Psoas muscle (tissue), 8 donors: ENCODE measurements around the gene ANKMY1. TPM values are rescaled to one million over a fixed set of nuclear protein-coding genes. Genes with fewer than 3 reads are reported as not detected.

Experiments used
- ATAC-seq, 4 donors: fragments of 200-7000 bp; cut with Tn5 transposase; one replicate each; pipeline ENCODE4 v1.9.1; 2020; ENCODE audit warnings: moderate library complexity in 3 of 4, mild to moderate bottlenecking in 2 of 4
- DNase-seq, 2 donors: peaks; one replicate each; pipeline ENCODE4 v3.0.0-alpha.2; 2020
- H3K27ac ChIP-seq: fragments of 200-600 bp; one replicate; pipeline ENCODE4 v1.8.0; 2022
- H3K27me3 ChIP-seq, 3 donors: fragments of 200-600 bp in 1 of 3; one replicate each; pipeline versions ENCODE4 v1.6.1 to v1.8.0; 2013 to 2022; ENCODE audit warnings: low read length in 2 of 3, mild to moderate bottlenecking in 2 of 3, moderate library complexity in 1 of 3; ENCODE audit not compliant: insufficient read depth in 3 of 3
- H3K36me3 ChIP-seq, 2 donors: fragments of 200-600 bp in 1 of 2; one replicate each; pipeline versions ENCODE4 v1.6.1 to v1.8.0; 2013 to 2022; ENCODE audit warnings: low read depth in 1 of 2, mild to moderate bottlenecking in 1 of 2, moderate library complexity in 1 of 2; ENCODE audit not compliant: insufficient read depth in 1 of 2
- H3K4me1 ChIP-seq: fragments of 200-600 bp; one replicate; pipeline ENCODE4 v1.8.0; 2022
- H3K4me3 ChIP-seq: fragments of 200-600 bp; one replicate; pipeline ENCODE4 v1.8.0; 2022; ENCODE audit warnings: mild to moderate bottlenecking
- H3K9me3 ChIP-seq: fragments of 200-600 bp; one replicate; pipeline ENCODE4 v1.8.0; 2022
- CTCF ChIP-seq: fragments of 200-600 bp; IDR thresholded peaks from one replicate; pipeline ENCODE4 v1.8.0; 2022; ENCODE audit warnings: antibody characterized with exemption
- WGBS, 3 donors: extraction: QIAGEN DNeasy Blood & Tissue Kit; methylation state at CpG; one replicate each; pipeline versions ENCODE4 v1.1.6 to v1.1.7; 2013; 5-methylcytosine and 5-hydroxymethylcytosine counted together
- intact Hi-C, 2 donors: fragments of 100-400 bp; cut with DNase I; formaldehyde crosslinking; loops; one replicate each; pipeline versions ENCODE4 v1.11.0 to v1.14.2; 2022
- polyA plus RNA-seq, 3 donors: library from polyadenylated mRNA; stranded (reverse); fragments of 200-250 nt; gene quantifications; one replicate each; pipeline ENCODE4 v1.2.3, GENCODE V29; 2013
- total RNA-seq, 4 donors: library from RNA; stranded (reverse); fragmentation: NEBNext Ultra II Directional in 2 of 4; extraction: Animal tissue kit (Norgen Biotek cat#: 25700) in 2 of 4; gene quantifications; one replicate each; pipeline versions ENCODE4 v1.2.1 to v1.2.4, GENCODE V29; 2021 to 2023
- donor health status: healthy with polysubstance abuse.
- donor health status: DM: no; HTN: no; CAD: no; lungs with moderate emphysema.
- donor health status: Bipolar disorder and iron deficiency.
- donor health status: healthy.
- donor health status: DM: yes; HTN: yes; CAD: no.
- donor health status: DM: no; HTN: no; CAD: no.
- donor health status: DM: no; HTN: no; CAD: no.
- donor health status: DM: yes; HTN: yes; CAD: no.

ANKMY1 gene
- total and polyA plus RNA-seq, 7 donors, result 1.4 to 5.8 (median 3.0) TPM

- Histone ChIP-seq H3K9me3 (no peaks in the 10 kb centered on the region), H3K4me3 (no peak overlapping the region), H3K27me3 (no peaks in the 10 kb centered on the region), H3K4me1 (no peaks in the 10 kb centered on the region), H3K36me3 (peaks cover 0 to 13% of the 10 kb centered on the region in 2 donors), H3K27ac (no peak overlapping the region)
- 86 to 90% (median 89%) methylated on average over 13 of the region's 13 CpGs for WGBS, 3 donors
- TF ChIP-seq CTCF, result no peak
- ATAC-seq, result no peak
- no peak for DNase-seq
- intact Hi-C loops, result no loop called here
Observed at GRCh38 chr2:240501531-240501991, 56.2 kb downstream of the ANKMY1 start.

- ATAC-seq, result no peak
- DNase-seq, result no peak
- H3K36me3 ChIP-seq, result peaks cover 0 to 13% of the 10 kb centered on the region in 2 donors
- intact Hi-C loops, result no loop called here
- H3K27me3 ChIP-seq, result no peaks in the 10 kb centered on the region
- no peak overlapping the region for H3K27ac ChIP-seq
- no peak overlapping the region for H3K4me3 ChIP-seq
- TF ChIP-seq CTCF, result no peak
- no peaks in the 10 kb centered on the region for H3K9me3 ChIP-seq
- WGBS, 3 donors, result 94 to 95% (median 95%) methylated on average over 24 of the region's 24 CpGs
- no peaks in the 10 kb centered on the region for H3K4me1 ChIP-seq
Observed at GRCh38 chr2:240500561-240501423, 57.0 kb downstream of the ANKMY1 start.

- TF ChIP-seq CTCF, result no peak
- H3K27ac ChIP-seq, result no peak overlapping the region
- 89 to 94% (median 93%) methylated on average over 31 to 32 of the region's 32 CpGs for WGBS, 3 donors
- intact Hi-C loops, result no loop called here
- H3K4me1 ChIP-seq, result no peaks in the 10 kb centered on the region
- no peaks in the 10 kb centered on the region for H3K9me3 ChIP-seq
- H3K36me3 ChIP-seq, result peaks cover 0 to 13% of the 10 kb centered on the region in 2 donors
- no peaks in the 10 kb centered on the region for H3K27me3 ChIP-seq
- no peak for ATAC-seq
- no peak overlapping the region for H3K4me3 ChIP-seq
- no peak for DNase-seq
Observed at GRCh38 chr2:240499309-240500301, 58.2 kb downstream of the ANKMY1 start.

- Histone ChIP-seq H3K4me1 (no peaks in the 10 kb centered on the region), H3K27me3 (no peaks in the 10 kb centered on the region), H3K4me3 (no peak overlapping the region), H3K27ac (no peak overlapping the region), H3K36me3 (peaks cover 0 to 13% of the 10 kb centered on the region in 2 donors), H3K9me3 (no peaks in the 10 kb centered on the region)
- WGBS, 3 donors, result 84 to 94% (median 93%) methylated on average over 9 of the region's 9 CpGs
- TF ChIP-seq CTCF, result no peak
- ATAC-seq (no peak), DNase-seq (no peak)
- intact Hi-C loops, result no loop called here
Observed at GRCh38 chr2:240498958-240499260, 58.9 kb downstream of the ANKMY1 start.
